NCI-H2171 treated with DMSO at 0.1 percent for 48 hours (cell line): ENCODE measurements around the gene BPIFB3.

Experiments
- DNase-seq: peaks from one replicate; lab custom pipeline; 2025; lab: John Stamatoyannopoulos, UW

Gene BPIFB3, protein sequence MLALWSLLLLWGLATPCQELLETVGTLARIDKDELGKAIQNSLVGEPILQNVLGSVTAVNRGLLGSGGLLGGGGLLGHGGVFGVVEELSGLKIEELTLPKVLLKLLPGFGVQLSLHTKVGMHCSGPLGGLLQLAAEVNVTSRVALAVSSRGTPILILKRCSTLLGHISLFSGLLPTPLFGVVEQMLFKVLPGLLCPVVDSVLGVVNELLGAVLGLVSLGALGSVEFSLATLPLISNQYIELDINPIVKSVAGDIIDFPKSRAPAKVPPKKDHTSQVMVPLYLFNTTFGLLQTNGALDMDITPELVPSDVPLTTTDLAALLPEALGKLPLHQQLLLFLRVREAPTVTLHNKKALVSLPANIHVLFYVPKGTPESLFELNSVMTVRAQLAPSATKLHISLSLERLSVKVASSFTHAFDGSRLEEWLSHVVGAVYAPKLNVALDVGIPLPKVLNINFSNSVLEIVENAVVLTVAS

DNA sequence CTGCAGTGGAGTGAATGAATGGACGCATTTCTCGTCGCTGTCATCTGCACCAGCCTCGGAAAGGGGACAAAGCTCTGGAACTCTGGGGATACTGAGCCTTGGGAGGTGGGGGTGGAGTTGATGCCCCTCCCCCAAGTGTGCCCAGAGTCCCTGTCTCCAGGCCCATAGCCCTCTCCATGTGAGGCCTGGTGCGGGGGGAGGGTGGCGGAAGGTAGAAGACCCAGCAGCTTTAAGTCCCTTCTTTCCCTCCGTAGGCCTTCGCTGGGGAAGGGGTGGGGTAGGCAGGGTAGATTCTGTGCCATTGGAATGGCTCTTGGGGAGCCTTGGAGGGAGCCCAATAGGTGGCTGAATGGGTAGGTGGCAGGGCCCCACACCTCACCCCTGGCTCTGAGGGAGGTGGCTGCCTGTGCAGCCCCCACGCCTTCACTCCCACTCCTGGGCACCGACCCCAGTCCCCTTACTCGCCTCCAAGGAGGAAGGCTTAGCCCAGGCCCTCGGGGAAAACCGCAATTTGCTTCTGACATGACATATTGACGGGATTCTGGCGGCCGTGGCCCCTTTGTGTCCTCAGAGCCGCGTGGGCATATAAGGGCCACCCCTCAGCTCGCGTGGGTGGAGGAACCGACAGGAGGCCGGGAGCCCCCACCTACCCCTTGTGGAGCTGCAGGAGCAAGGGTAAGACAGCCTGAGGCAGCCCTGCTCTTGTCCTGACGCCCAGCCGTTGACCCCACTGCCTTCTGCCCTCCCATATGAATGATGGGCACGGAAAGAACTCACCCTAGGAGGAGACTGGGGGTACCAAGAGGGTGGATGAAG, at the start of gene BPIFB3:
TSS of gene BPIFB3 (plus strand) at position 613 of the 816 bp plus-strand sequence. CDS start 1,533 bp downstream, outside the sequence.
- no peak for DNase-seq

DNA sequence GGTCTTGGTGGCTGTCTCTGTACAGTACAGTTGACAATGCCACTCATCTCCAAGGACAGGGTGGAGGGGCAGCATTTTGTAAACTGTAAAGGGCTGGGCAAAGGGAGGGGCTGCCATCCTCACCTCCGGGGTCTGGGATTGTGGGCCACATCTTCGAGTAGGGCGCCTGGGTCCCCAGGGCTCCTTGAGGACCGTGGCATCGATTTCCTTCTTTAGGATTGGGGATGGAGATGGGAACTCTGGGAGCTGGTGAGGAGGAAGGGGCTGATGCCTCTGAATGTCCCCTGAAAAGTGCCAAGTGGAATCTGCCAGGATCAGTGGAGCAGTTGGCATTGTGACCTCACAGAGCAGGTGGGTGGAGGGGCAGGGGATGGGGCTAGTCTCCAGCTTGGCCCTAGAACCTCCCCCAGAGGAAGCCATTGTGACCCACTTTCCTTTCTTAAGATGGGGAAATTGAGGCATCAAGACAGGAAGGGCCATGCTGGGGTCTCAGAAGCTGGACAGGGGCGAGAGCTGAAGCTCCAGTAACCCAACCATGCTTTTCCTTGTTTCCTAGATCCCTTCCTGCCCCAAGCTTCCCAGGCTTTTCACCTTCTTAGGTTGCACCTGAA, 49.5 kb upstream of the BPIFB3 start, which contains the start of gene SUN5:
TSS of gene SUN5 (minus strand) at position 293 of the 611 bp plus-strand sequence. CDS start at position 200, 93 bp downstream.
- no peak for DNase-seq

DNA sequence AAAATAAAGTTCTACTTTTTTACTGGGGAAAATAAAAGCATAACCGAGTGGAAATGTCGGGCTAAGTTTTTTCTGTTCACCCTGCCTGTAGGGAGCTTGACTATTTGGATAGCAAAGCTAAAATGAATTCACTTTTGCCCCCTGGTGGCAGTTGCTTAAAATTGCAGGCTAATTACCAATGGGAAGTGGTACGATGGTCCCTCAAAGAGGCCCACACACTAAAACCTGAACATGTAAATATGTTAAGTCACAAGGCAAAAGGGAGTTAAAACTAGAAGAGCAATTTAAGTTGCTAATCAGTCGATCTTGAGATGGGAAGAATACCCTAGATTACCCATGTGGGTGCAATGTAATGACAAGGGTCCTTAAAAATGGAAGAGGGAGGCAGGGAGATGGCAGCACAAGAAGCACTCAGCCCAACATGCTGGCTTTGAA, 48.6 kb upstream of the BPIFB3 start:
- no peak for DNase-seq

DNA sequence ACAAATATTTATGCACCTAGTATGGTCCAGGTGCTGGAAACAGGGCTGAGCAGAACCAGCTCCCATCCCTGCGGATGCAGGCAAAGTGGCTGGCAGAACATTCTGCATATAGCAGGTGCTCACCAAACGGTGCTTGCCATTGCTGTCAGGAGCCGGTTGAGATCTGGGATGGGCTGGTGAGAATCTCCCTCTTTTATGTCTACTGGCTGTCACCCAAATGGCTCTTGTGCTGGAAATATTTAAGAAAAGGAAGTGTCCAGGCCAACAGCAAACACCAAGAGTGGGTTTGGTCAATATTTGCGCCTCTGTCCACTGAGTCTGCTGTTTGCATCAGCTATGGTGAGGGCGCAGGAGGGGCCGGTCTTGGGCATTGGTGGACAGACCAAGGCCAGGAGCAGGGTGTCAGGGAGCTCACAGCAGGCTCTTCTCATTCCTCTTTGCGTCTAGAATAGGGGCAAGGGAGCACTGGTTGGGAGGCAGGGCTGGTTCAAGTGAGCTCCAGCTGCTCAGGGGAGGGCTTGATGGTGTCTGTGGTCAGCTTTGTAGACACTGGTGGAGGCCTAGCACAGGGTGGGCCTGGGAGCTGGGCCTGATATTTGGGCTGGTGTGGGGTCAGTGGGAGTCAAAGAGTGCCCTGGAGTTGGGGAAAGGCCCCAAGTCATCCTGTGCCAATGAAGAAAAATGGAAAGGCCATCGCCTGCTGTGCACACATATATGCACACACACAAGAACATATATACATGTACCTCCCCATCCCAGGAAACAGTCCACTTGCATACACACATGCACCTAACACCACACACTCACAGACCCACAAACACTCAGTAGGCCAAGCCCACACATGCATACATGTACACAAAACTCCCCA, 47.6 kb upstream of the BPIFB3 start:
- no peak for DNase-seq

DNA sequence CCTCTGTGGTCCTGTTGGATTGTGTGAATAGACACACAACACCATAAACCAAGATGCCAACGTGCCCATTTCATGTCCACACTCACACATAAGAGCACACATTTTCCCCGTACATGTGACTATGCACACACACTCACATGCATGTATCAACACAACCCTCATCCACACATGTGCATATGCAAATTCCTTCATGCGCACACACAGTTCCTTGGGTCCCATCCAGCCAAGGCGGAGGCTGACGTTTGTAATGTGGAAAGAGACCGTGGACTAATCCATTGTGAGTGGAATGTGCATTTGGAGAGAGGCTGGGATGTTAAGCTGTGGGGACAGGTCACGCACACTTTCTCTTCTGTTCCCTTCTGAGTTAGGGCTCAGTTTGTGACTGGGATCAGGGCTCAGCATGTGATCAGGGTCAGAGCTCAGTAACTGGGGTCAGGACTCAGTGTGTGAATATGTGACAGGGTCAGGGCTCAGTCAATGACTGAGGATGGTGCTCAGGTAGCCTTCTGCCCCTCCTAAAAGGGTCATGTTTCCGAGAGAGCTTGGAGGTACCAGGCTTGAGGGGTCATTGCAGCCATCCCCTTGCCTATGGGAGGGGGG, 46.8 kb upstream of the BPIFB3 start:
- no peak for DNase-seq

DNA sequence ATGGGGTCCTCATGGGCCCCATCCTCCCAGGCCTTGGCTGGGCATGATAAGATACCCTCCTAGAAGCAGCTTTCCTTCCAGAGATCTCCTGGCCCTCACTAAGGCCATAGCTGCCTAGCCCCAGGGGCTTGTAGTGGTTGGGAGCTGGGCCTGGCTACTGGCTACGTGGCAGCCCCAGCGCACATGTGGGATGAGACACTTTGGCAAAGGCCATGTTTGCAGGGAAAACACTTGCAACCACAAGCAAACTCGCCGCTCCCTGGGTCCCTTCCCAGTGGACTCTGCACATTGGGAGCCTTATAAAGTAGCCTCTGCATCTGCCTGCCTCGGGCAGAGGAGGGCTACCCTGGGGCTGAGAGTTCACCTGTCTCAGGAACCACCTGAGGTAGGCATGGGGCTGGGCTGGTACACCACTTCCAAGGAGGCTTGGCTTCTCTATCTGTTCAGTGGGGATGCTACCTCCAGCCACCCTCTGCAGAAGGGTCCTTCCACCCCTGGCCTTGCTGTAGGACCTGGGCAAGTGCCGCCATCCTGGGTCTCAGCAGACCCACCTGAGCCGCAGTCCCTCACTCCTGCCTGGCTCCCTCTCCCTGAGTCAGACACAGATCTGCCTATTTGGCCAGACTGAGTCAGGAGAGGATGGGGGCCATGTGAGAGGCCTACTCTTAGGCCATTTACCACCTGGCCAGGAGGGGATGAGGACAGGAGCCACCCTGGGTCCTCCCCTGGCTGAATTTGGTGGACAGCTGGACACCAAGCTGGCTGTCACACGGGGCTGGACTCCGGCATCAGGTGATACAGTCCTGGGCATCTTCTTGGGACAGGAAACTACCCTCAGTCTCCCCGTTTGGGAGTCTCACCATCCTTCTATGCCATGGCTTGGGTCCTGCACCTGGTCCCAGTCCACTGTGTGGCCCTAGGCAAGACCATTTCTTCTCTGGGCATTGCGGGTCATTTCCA, 46.0 kb upstream of the BPIFB3 start, which contains the start of gene BPIFB2:
TSS of gene BPIFB2 (plus strand) at position 329 of the 960 bp plus-strand sequence. CDS start 871 bp downstream, outside the sequence.
- no peak for DNase-seq

DNA sequence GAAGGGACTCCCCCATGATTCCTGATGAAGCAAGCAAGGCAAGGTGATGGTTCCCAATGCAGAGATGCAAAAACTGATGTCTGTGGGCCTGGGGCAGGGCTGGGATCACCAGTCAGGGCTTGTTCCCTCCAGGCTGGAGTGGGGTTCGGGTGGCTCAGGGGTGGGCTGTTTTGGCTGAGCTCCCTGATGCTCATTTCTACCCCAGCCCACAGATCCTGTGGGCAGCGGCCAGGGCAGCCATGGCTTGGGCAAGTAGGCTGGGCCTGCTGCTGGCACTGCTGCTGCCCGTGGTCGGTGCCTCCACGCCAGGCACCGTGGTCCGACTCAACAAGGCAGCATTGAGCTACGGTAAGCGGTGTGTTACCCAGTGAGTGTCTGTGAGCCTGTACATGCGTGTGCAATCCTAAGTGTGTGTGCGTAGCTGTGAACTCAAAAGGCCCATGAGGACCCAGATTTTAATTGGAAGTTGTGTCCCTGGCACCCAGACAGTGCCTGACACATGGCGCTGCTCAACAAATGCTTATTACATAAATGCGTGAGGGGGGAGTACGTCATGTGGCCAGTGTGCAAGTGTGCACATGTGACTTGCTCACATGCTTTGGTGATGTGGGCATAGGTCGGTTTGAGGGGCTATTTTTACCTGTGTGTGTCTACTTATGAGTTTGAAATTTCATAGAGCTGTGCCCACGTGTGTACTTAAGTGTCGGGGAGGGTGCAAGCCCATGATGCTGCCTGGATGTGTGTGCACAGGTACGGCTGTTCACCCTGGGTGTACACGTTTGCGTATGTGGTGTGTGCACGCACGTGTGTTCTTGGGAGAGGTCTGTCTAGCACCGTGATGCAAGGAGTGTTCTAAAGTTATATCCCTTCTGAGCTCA, 45.1 kb upstream of the BPIFB3 start:
- no peak for DNase-seq

DNA sequence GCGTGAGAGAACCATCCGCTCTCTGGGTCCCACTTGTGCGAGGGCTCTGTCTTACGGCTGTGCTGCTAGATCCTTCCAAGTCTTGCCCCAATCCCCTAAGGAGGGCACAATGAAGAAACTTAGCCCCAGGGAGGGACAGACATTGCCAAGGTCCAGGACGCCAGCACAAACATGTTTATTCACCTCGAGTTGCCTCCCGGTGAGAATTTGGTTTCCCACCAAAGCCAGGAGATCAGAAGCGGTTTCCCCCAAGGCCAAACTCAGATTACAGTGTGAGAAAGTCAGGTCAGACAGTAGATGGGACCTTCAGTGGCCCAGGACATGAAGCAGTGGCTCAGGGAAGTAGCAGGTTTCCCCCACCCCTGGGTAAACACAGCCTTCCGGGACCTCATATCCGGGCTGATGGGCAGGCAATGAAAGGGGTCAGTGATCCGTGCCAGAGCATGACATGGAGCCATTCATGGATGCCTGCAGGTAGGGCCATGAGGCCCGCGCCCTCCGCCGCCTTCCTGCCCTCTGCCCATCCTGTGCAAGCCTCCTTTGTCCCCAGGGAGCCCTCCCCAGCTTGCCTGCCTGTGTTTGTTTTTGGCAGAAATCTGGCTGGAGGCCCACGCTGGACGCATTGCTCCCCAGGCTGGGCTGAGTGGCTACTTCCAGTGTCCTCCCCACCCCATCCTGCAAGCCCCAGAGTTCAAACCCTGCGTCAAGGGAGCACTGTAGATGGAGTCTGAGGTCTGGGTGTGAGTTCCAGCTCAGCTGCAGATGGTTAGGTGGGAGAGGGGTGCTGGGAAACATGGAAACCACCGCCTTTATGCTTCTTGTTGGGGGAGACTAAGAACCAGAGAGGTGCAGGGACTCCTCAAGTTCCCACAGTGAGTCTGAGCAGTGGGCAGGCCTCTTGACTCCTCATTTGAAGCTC, 44.2 kb upstream of the BPIFB3 start:
- DNase-seq: no peak

DNA sequence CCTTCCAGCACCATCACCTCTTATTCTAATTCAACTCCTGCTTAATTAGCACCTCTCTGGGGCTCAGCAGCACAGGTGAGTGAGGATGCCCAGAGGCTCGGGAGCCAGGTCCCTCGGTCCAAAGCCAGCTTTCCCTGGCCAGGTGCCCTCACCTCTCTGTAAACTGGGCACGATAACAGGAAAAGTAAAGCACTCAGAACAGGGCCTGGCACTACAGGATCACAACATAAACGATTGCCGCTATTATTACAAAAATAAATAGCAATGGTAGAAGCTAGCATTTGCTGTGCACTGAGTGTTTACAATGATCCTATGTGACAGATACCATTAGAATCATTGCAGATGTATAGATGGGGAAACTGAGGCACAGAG, 43.6 kb upstream of the BPIFB3 start:
- no peak for DNase-seq

DNA sequence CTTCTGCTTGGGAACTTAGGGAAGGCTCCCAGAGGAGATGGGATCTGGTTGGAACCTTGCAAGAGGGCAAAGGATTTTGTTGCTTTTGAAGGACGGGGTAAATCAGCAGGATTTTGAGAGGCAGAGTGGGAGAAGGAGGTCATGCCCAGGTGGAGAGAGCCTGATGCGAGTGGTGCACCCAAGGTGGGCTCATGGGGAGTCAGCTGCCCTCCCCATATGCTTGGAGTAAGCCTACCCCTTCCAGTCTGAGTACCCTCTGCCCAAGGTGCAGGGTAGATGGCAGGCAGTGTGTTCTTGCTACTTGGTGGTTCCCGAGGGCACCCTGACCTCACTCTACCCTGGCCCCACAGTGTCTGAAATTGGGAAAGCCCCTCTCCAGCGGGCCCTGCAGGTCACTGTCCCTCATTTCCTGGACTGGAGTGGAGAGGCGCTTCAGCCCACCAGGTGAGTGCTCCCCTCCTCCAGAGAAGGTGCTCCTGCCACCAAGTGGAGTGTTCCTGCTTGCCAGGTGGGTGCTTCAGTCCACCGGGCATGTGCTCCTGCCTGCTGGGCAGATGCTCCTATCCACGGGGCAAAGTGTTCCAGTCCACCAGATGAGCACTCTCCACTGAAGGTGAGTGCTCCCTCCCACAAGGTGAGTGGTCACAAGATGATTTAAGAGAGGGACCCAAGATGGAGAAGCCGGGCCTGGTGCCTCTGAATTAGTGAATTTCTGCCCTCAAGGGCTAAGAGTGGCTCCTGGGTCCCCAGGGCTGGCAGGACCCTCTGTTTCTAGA, 42.8 kb upstream of the BPIFB3 start:
- DNase-seq: no peak

DNA sequence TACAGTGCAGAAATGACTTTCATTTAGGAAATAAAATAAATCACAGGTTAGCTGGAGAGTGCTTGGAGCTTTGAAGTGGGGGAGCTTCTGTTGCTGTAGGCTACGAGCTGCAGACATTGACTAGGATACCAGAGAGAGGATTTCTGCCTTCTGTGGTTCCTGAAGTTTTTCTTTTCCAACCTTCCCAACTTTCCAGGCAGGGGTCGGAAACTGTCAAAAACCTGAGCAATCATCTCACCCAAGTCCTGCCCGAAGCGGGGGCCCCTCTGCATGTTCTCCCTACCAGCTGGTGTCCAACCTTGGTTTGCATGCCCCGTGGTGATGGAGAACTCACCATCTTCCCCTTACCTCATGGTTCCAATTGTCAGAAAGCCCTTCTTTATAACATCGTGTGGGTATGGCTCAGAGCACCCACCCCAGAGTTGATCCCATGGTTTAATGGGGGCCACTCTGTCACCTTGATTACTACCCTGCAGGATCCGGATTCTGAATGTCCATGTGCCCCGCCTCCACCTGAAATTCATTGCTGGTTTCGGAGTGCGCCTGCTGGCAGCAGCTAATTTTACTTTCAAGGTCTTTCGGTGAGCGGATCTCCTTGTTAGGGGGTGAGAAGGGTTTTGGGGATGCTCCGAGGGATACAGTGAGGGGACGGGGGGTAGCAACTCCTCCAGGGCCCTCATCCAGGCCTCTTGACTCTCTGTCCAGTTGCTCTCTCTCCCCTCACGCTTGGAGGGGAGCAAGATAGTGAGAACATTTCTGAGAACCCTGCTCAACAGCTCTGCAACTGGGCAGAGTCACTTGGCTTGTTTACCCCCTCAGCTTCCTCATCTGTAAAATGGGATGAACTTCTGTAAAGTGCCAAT, 41.1 kb upstream of the BPIFB3 start:
- DNase-seq: no peak

DNA sequence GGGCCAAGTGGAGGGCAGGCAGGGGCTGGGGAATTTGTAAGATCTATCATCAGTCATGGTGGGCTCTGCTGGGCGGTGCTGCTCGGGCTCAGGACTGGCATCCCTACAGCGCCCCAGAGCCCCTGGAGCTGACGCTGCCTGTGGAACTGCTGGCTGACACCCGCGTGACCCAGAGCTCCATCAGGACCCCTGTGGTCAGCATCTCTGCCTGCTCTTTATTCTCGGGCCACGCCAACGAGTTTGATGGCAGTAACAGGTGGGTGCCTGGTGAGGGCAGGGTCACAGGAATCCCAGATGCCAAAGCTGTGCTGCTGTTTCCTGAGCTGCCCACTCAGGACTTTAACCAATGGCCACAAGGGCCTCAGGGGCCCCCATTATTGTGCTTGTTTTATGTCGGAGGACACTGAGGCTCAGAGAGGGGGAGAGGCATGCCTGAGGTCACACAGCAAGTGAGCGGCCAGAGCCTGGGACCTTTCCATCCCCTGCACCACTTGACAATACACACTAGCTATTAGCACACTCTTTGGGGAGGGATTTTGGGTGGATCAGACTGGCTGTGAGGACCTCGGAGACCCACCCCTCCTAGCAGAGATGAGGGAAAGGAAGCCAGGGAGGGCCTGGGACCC, 39.9 kb upstream of the BPIFB3 start:
- DNase-seq: no peak

DNA sequence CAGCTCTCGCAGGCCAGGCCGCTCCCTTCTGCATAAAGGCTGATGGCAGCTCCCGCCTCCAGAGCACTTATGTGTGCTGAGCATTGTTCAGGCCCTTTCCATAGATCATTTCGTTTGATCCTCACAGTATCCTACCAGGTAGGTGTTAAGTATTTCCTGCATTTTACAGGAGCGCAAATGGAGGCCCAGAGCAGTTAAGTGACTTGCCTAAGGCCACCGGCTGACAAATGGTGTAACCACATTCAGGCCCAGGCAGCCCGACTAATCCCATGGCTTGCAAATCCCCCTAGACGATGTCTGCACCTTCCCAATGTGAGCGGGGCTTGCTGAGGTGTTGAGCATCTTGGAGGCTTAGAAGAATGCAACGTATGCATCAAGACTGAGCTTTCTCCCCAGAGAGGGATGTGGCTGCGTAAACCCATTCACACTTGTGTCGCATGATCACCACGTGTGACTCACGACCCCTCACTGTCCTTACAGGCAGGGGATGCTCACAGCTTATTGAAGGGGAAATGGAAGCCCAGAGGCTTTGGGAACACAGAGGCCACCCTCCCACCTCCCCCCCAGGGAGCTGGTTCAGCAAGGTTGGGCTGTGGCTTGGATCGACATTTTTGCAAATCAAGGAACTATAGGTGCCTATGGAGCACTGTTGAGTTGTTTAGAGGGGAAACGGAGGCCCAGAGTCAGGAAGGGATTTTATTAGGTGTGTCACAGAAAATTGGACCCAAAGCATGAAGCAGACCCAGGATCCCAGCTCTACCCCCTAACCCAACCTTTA, 39.2 kb upstream of the BPIFB3 start:
- DNase-seq: no peak

DNA sequence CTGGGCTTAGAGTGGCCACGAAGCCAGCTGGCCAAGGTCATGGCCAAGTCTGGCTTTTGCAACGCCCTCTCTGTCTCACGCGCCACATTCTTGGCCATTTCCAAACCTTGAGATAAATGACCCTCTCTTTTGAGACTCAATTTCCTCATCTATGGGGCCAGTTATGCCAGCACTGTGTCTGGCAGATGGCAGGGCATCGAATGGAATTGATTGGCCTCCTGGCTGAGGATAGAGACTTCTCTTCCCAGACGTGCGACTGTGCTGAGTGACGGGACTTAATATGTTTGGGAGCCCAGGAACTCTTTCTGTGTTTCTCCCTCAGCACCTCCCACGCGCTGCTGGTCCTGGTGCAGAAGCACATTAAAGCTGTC, 38.6 kb upstream of the BPIFB3 start:
- no peak for DNase-seq
